HG02571 (cell line): ENCODE results near the gene TNFRSF25.

Experiments
- ATAC-seq: cut with Tn5 transposase; IDR thresholded peaks from one replicate; pipeline ENCODE4 v1.9.1; 2021; ENCODE audit warnings: mild to moderate bottlenecking, moderate library complexity; ENCODE audit not compliant: unreplicated experiment

TNFRSF25 gene

DNA sequence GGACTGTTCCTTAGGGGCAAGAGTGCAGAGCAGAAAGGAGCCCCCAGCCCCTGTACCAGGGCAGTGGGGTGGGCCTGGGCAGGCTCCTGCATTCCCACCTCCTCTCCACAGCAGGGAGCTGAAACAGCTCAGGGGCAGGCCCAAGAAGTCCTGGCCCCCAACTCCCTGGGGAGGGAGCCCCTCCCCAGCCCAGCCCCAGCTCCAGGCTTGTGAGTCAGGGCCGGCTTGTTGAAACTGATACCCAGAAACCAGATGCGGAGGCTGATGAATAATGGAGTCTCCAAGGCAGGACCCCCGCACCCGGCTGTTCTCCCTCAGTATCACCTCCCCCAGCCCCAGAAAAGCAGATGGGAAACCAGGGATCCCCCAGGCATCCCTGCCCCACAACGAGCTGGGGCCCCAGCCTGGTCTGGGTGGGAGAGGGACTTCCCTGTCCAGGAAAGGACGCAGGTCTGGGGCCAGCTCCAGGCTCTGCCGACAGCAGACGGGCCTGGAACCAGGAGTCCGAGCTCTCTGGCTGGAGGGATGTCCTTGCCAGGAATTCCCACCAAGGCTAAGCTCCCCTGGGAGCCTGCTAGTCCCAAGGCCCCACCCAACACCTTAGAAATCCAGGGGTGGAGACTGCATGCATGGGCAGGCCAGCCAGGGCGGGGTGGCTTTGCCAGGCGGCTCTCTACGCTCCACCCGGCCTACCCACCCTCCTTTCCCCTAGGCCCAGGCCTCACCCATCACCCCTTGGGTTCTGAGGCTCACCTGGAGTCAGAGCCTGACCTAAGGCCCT is 22.8 kb upstream of the TNFRSF25 start:
- no peak for ATAC-seq

DNA sequence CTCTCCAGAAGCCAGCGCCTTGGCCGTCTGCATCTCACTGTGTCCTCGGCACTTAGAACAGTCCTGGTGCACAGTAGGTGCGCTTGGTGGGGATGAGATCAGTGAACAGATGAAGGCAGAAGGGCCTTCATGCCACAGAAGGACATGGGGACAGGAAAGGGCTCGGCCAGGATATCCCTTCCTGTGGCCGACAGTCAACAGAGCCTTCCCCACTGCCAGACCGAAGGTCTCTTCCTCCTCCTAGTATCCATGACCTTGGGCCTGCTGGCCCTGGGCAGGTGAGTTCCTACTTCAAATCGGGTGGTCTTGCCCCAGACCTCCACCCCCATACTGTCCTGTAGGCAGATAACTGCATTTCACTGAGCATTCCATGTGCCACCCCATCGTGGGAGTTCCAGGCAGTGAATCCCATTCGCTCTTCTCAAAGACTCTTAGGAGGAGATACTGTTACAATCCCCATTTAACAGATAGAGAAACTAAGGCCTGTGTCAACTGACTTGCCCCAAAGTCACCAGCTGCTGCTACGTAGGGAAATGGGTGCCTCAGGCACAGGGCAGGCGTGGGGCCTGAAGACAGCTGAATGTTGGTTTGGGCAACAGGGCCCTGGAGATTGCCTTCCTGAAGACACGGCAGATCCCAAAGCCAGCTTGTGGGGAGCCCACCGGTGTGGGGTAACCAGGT is 22.0 kb upstream of the TNFRSF25 start:
- no peak for ATAC-seq

DNA sequence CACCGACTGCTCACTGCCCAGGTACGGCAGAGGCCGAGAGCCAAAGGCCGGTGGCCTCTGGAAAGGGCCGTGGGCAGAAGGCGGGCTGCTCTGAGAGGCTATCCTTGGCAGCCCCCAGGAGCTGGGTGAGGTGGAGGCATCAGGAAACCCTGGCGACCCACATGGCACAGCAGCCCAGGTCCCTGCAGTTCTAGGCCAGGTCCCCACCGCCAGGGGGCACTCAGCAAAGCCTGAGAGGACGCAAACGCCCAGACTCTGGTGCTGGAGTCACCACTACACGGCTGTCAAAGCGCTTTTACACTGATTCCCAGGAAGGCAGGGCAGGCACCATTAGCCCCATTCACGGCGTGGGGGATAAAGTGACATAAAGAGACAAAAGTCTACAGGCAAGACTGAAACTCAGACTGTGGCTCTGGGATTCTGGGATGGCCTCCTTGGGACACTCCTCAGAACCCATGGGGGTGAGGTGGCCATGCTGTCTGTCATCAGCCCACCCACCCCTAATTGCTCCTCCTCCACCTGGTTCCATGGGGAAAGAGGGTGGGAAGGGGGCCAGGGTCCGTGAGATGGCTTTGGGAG is 20.5 kb upstream of the TNFRSF25 start:
- no peak for ATAC-seq

DNA sequence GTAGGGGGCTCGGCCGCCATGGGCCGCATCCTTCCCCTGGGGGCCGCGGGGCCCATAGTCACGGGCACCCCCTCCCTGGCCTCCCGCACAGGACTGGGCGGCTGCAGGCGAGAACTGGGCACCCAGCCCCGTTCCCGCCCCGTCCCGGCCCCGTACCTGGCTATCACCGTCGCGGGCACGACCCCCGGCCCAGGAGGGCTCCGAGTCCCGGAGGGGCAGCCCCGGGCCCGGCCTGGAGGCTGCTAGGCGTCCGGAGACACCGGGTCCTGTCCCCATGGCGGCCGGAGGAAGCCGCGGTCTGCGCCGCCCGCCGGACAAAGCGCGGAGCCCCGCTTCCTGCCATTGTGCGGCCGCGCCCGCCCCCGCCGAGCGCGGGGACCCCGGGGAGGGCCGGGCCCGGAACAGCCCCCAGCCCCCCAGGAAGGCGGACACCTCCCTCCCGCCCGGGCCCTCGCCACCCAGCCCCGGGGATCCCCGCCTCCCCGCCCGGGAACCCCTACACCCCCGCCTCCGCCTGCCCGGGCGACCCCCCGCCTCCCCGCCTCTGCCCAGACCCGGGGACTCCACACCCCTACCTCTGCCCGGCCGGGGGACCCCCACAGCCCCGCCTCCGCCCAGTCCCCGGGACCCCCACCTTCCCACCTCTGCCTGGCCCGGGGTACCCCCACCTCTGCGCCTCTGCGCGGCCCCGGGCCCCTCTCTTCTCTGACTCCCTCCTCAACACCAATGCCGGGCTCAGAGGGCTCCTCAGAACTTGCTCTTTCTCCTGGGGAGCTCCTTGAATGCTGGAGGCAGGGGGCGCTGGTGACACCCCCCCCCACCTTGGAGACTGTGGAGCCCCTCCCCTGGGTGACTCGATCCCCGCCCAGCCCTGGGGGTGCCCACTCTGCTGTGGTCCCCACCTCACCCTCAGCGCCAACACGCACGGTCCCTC is 19.5 kb upstream of the TNFRSF25 start:
- ATAC-seq = no peak

DNA sequence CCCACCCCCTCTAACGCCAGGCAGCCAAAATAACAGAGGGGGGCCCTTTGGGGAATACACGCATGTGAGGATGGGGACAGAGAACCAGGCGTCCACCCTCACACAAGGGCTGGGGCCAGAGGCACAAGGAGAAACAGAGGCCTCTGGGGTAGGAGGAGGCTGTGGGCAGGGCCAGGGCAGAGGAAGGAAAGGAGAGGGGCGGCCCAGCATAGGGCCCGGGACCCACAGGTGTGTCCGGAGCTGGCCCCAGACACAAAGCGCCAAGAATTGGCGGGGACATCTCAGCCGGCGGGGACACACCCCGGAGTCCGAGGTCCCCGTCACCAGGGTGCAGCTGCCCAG is 18.8 kb upstream of the TNFRSF25 start:
- ATAC-seq = no peak

DNA sequence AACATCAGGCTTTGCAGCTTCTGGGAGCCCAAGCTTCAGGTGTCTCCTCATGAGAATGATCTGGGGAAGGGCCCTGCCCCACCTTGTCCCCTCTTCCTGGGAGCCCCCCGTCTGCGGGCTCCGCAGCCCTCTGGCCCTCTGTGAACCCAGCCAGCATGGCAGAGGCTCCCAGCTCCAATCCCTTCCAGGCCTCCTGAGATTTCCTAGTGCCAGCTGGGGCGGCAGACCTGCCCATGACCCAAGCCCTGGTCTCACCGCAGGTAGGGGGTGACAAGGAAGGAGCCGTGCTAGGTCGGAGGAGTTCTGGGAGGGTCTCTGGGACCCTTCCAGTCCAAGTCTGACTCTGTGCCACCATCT is 17.8 kb upstream of the TNFRSF25 start:
- ATAC-seq = no peak

DNA sequence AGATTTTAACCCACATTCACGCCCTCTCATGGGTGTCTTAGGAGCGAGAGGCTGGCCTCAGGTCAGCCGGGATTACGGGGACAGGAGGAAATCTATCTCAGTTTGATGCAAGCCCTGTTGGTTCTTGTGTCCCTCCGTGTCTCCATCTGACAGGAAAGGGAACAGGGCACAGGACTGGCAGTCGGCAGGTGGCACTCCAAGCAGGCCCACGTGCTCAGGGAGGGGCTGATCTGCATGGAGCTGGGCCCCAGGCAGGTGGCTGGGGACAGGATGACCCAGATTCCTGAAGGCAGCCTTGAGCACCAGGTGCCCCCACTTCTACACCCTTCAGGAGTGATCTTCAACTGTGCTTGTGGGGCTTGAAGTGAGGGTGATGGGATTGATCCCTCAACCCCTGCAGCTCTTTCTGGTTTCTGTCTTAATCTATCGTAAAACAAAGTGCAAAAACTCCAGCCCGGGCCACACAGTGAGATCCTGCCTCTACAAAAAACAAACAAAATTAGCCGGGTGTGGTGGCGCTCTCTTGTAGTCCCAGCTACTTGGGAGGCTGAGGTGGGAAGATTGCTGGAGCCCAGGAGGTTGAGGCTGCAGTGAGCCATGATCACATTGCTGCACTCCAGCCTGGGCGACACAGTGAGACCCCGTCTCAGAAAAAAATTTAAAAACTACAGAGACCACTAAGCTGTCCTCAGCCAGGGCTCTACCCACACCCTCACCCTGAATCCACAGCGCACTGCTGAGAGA is 17.2 kb upstream of the TNFRSF25 start:
- ATAC-seq = no peak

DNA sequence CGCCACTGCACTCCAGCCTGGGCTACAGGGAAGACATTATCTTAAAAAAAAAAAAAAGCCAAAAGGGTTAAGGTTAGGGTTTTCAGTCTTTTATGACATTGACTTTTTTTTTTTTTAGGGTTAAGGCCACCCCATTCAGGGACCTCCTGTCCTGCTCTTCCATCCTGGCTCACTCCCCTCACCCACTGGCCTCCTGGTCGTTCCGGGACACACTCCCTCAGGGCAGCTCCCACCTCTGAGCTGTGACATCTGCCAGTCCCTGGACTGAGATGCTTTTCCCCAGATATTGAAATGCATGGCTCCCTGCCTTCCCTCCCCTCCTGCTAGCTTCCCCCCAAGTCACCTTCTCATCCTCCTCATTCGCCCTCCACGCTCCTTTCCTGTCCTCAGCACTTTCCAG is 15.8 kb upstream of the TNFRSF25 start:
- ATAC-seq = no peak

DNA sequence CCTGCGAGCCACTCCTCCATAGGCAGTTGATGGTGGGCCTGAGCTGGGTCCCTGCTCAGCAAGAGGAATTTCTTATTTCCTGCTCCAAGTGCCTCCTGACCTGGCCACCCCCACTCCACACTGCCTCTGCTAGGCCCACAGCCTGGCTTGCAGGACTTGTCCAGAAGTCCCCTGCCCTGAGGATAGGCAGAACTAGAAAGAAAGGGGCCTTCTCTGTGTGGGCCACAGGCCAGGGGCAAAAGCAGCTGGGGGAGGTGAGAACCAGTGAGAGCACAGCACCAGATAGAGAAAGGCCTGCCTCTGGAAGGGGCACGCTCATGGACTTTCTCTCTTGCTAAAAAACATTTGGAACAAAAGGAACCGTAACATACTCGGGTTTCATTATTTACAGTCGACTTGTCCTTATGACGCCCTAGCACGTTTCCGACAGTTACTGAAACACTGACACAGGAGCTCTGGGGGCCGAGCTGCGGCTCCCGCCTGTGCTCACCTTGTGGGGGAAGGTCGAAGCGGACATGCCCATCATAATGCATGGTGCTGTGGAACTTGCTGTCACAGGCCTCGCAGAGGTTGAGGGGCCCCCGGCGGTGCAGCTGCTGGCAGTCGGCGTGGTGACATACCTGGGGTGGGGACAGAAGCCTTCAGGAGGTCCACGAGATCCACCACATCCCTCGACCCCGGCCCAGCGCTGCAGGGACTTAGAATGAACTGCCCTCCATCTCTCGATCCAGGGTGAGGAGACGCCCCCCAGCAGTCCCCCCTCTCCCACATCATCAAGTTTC is 11.3 kb upstream of the TNFRSF25 start:
- ATAC-seq = no peak

DNA sequence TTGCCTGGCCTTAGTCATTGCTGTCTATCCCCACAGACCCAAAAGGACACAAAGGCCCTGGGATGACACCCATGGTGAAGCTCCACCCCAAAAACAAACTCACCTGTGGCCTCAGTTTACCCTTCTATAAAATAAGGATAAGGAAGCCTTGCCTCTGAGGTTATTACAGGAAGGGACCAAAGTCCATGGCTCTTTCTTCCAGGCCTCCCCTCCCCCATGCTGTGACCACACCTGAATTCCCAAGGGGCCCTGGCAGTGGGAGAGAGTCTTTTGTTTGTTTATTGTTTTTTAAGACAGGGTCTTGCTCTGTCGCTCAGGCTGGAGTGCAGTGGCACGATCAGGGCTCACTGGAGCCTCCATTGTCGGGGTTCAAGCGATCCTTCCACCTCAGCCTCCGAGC is 10.5 kb upstream of the TNFRSF25 start:
- no peak for ATAC-seq

DNA sequence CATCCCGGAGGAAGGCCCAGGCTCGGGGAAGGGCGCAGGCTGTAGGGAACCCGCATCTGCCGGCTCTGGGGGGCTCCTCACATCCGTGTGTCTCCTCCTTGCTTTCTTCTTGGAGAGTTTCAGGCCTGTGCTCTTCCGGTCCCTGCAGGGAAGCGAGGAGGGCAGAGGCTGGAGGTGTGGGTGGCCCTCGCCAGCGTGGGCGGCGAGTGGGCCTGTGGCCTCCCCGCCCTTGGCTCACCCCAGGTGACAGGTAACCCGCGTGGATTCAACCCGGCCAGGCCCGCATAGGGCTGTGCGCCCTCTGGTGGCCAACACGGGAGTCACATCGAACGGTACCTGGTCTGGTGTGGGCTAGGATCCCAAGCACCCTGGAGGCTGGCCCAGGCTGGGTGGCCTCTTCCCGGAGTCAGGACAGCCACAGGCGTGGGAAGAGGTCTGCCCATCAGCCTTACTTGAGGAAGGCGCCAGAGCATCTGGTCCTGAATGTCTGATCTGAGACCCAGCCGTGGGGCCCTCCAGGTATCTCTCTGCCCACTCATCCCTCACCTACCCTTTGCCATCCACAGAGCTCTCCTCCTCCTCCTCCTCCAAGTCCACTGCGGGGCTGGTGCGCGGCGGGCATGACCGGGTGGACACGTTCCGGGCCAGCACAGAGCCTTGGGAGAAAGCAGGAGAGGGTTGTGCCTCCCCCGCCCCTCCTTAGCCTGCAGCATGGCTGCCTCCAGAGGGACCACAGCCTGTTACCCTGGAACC is 9.6 kb upstream of the TNFRSF25 start:
- peak; percentile 53 for ATAC-seq

DNA sequence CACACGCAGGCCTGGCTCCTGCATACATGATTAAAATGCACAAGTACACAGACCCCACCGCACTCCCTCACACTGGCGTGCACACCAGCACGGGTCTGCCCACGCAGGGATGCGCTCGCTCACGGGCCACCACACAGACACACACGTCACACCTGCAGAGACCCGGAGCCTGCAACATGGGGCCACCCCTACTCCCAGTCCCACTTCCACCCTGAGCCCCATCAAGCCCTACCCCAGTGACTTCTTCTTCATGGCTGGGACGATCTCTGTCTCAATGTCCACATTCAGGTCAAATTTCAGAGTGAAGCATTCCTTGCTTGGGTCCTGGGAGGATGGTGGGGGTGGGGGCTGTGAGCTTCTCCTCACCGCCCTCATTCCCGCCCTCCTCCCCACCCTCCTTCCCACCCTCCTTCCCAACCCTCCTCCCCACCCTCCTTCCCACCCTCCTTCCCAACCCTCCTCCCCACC is 8.9 kb upstream of the TNFRSF25 start:
- ATAC-seq = no peak

DNA sequence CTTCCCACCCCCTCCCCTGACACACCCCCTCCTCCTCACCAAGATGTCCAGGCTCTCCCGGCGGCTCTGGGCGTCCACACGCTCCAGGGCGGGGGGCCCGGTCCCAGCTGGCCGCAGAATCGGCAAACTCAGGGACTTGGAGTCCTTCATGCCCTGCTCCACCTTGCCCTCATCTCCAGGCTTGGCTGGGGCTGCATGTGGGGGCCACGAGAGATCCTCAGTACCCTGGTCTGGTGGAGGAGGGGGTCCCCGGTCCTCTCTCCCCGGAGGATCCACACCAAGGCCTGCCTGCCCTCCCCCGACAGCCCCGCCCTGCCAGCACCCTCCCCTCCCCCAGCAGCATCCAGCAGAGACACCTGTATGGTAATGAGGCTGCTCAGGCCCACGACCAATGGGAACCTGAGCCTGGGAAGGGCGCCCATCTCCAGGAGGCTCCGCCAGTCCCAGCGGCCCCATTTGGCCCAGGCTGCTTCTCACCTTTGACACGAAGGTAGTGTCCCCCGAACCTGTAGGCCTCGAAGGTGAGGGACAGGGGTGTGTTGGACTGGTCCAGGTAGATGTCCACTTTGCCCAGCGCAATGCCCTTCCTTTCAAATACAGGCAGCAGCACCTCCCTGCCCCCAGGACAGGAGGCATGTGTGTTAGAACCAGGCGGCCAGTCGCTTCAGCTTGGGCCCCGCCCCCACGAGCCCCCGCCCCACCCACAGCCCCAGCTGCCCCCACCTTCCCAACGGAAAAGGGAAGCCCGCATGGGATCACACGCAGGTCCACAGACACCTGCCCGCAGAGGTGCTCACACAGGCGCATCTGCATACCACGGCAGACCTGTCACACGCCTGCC is 8.2 kb upstream of the TNFRSF25 start:
- ATAC-seq = no peak

DNA sequence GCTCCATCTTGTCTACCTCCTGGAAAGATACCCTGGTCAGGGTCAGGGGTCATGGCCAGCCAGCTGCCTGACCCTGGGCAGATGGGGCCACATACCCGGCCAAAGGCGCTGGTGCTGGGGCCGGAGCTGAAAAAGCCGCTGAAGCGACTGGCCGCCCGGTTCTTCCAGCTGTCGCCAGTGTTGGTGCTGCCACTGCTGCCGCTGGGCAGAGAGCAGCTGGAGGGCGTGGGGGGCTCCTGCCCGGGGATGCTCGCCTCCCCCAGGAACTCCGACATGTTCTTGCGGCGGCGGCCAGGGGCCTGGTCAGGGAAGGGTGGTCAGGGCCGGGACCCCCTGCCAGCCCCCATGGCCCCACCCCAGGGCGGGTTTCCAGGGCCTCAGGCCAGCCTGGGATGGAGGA is 7.2 kb upstream of the TNFRSF25 start:
- ATAC-seq = no peak

DNA sequence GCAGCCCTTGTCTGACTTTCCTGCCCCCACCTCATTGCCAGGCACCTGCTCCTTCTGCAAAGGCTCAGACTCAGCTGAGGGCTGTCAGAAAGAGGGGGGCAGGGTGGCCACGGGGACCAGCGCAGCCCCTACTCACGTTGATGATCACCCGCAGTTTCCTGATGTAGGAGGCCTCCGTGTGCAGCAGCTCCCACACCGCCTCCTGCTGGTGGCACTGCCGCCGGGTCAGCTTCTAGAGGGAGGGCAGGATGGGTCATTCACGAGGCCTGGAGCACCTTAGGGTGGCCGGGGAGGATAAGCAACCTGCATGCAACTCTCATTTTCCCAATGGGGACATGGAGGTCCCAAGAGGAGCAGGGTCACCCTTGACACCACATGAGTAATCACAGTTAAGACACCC is 6.4 kb upstream of the TNFRSF25 start:
- ATAC-seq = no peak

DNA sequence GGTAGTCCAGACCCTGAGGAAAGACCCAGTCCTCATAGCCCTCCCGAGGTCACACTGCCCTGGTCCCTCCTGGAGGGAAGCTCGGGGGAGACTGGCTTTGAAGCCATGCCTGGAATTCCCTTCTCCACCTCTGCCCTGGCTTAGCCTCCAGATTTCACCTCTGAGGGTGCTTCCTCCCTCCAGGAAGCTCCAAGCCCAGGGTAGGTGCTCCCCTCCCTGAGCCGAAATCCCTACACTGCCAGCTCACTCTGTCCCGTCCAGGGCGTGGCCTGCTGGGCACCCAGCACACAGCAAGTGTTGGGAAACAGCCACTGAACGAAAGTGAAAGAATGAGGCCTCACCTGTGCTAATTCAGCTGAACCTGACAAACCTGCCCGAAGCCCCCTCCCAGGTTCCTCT is 6.0 kb upstream of the TNFRSF25 start:
- no peak for ATAC-seq

DNA sequence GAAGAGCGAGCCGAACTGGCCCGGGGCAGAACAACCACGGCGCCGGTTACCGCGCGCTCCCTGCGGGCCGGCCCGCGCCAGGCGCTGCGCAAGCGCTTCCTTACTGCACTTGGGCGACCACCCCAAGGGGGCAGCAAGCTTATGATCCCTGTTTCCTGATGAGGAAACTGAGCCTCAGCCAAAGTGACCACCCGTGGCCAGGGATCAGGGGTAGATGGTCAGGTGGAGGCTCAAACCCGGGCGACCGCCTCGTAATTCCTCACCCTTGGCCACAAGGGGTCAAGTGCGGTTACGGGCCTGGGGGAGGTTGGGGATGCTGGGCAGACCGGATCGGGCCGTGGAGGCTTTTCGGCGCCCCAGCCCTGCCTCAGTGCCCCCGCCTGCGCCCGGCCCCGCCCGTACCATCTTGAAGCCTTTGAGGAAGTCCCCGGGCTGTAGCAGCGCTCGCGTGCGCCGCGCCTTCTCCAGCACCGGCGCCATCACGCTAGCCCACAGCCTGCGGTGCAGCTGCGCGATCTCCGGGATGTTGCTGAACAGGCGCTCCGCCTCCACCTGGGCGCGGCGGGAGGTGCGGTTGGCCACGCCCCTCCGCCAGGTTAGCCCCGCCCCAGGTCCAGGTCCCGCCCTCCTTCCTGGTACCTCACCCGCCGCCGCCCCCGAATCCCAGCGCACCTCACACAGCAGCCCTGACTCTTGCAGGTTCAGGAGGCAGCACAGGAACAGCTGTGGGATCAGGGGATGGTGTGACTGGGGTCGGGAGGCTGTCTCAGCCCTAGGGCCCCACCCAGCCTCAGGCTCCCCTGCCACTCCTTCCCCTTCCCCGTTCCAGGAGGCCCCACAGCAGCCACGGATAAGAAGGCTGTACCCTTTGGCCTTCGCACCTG is 5.4 kb upstream of the TNFRSF25 start:
- ATAC-seq = no peak
